Stimulated activated CD8-positive, alpha-beta memory T cell treated with anti-CD3 and anti-CD28 coated beads, Interleukin-2, amount 100 ng/mL, for 48 hours (primary cell): Measurements from ENCODE around the gene OSBPL5.

Experiments used
- DNase-seq, 2 donors: peaks; one replicate each; pipeline ENCODE4 v3.0.0-alpha.2; 2020; ENCODE audit warnings: low read depth in 2 of 2

The OSBPL5 gene

DNA sequence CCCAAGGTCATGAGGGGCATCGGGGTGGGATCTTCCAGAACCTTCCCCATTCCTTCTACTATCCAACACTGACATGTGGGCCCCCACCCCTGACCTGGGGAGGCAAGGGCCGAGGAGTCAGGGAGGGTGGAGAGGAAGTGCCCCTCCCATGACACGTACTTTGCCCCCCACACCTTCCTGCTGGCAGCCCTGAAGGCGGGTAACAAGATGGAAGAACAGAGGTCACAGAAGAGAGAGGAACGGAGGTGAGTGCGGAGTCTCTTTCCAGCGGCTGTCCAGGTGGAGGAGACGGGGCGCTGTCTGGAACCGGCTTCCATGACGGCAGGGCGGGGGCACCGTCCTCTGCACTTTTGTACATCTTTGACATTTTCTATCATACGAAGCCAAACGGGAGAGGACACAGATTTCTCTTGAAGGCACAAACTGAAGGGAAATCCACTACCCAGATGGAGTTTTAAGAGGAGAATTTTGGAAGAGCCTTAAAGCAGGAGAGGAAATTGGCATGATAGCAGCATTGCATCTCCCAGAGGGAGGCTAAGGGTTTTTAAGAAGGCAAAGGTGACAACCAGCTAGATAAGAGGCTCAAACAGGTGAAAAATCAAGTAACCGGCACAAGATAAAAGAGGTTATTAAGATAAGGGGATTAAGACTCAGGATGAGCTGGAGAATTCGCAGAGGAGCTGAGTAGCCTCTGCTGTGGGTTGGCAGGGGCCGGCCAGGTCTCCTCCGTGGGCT is 16.7 kb downstream of the OSBPL5 start:
- no peak for DNase-seq

GRCh38 chr11:3147626-3148025 is 17.5 kb downstream of the OSBPL5 start:
- DNase-seq, result no peak

DNA sequence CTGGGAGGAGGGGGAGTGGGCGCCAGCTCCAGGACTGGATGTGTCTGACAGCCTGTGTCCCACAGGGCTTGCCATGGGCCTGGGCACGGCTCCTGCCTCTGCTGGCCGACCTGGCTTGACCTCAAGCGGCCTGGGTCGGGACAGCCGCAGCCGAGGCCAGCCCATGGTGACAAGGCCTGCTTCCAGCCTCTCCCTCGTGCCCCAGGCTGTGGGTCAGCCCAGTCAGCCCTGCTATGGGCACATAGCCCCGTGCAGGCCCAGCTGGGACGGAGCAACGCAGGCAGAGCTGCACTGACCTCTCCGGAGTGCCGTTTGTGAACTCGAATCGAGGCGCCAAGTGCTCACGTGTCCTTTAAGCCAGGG is 17.9 kb downstream of the OSBPL5 start:
- no peak for DNase-seq

- no peak for DNase-seq
Observed at GRCh38 chr11:3146612-3147256, 18.4 kb downstream of the OSBPL5 start.

DNA sequence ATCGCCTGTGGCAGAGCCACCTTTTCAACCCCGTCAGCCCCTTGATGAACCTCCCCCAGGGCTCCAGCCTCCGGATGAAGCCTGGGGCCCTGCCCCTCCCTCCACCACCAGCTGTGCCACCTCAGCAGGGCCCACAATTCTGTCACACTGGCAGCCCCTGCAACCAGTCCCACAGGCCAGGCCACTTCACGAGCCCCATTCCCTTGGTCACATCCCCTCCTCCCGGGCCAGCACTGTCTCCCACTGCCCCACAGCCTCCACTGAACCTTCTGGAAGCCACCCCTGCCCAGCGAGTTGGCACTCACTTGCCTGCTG is 19.9 kb downstream of the OSBPL5 start:
- no peak for DNase-seq

DNA sequence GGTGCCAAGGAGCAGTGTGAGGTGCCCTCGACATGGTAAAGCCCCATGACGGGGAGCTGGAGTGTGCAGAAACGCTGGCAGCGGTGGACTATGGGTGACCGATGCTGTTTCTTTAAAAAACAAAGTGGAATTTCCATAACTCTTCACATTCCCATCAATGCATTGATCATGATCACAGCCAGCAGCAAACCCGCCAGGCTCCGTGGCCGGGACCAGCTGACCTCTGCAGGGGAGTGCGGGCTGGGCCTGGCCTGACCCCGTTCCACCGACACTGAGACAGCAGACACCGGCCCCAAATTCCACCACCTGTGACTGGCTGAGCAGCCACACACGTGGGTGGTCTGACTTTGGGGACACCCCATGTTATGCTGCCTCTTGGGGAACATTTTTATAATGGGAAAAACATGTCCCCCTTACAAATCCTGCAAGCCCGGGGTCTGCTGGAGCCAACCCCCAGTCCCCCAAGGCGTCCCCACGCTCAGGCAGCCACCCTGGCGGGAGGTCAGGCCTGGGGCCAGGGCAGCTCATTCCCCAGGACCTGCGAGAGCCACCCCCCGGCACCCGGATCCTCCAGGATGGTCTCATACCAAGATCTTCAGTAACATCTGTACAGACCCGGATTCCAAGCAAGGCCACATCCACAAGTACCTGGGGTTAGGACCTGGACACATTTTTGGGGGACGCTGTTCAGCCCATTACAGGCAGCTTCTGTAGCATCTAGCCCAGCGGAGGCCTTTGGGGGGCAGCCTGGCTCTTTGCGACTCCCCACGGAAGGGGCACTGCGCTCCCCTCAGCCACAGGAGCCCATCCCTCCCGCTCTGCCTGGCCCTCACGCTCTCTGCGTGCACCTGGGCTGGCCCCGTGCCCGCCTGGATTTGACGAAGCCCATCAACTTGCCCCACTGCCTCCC is 20.6 kb downstream of the OSBPL5 start:
- no peak for DNase-seq

- DNase-seq, result no peak
Observed at GRCh38 chr11:3143136-3143880, 21.8 kb downstream of the OSBPL5 start.

GRCh38 chr11:3140291-3140603 is 24.9 kb downstream of the OSBPL5 start:
- no peak for DNase-seq

DNA sequence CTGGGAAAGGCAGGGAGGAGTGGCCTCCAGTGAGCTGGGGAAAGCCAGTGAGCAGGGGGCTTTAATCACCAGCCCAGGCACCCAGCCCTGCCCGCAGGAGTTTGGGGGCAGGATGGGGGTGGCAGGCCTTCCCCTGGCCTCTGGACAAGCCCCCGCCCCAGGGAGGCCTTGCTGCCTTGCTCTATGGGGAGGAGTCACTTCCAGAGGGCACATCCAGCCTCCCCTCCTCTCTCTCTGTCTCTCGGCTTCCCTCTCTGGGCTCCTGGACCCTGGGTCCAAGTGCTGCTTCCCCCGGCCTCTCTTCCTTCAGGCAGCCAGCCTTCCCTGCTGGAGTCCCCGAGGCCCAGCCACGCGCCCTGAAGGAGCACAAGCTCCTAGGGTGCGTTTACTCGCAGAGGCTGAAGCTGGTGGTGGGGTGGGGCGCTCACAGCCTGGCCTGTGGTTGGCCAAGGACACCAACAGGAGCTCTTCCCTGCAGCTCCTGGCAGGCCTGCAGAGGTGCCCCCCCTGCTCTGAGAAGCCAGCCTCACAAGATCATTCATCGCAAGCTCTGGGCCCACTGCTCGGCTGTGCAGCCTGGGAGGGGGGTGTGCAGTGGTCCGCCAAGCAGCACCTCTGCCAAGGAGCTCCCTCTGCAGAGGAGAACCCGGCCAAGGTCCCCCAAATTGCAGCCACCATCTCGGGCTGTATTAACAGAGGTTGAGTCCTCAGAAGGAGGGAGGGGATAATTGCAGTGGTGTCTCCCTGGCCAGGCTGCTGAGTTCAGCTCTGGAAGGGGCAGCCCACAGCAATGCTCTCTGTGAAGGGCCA is 25.4 kb downstream of the OSBPL5 start:
- DNase-seq, result no peak

GRCh38 chr11:3139086-3139440 is 26.0 kb downstream of the OSBPL5 start:
- DNase-seq, result no peak

DNA sequence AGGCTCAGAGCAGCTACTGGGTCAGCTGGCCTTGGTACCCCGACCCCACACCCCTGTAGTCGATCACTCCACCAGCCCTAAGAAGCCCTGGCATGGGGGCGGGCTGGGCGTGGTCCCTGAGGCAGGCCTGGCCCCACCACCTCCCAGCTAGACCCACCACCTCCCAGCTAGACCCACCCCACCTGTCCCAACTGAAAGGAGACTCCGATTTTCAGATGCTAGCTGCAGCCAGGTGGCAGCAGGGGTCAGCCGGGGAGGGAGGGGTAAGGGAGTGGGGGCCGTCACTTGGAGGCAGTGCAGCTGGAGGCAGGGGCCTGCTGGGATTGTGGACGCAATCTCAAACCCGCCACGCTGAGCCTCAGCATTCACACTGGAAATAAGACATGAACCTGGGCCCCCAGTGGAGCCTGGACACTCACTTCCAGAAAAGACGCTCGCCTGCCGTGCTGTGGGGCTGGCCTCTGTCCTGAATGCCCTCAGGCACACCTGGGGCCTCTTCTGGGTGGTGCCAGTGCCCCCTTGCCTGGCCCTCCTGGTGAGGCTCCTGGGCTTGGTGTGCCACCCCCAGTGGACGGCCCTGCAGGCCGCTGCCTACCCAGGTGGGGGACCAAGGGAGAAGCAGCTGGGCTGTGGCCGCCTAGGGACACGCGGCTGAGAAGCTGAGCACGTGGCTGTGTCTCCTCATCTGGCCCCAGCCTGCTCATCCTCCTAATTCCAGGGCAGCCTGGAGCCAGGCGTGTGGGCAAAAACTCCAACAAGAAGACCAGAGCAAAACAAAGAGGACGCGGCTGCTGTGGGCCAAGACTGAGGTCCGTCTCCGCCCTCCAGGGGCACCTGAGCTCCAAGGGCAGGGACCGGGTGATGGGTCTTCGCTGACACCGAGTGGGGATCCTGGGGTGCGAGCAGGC is 26.7 kb downstream of the OSBPL5 start:
- no peak for DNase-seq

DNA sequence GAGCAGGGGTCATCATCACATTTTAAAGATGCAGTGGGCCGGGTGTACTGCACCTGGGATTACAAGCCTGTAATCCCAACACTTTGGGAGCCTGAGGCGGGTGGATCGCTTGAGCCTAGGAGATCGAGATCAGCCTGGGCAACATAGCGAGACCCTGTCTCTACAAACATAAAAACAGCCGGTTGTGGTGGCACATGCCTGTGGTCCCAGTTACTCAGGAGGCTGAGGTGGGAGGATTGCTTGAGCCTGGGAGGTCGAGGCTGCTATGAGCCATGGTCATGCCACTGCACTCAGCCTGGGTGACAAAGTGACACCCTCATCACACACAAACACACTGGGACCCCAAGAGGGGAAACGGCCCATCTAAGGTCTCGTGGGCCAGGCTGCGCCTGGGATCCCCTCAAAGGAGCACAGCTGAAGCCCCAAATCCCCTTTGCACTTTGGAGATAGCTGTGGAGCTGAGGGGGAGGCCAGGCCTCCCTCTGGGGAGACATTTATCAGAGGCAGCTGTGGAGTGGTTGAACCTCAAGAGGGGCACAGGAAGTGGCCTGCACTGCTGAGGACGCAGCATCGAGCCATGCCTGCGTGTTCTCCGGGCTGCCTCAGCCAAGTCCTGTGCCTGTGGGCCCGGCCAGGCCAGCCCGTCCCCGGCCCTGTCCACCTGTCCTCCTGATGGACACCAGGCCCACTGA is 27.5 kb downstream of the OSBPL5 start:
- DNase-seq, result no peak

DNA sequence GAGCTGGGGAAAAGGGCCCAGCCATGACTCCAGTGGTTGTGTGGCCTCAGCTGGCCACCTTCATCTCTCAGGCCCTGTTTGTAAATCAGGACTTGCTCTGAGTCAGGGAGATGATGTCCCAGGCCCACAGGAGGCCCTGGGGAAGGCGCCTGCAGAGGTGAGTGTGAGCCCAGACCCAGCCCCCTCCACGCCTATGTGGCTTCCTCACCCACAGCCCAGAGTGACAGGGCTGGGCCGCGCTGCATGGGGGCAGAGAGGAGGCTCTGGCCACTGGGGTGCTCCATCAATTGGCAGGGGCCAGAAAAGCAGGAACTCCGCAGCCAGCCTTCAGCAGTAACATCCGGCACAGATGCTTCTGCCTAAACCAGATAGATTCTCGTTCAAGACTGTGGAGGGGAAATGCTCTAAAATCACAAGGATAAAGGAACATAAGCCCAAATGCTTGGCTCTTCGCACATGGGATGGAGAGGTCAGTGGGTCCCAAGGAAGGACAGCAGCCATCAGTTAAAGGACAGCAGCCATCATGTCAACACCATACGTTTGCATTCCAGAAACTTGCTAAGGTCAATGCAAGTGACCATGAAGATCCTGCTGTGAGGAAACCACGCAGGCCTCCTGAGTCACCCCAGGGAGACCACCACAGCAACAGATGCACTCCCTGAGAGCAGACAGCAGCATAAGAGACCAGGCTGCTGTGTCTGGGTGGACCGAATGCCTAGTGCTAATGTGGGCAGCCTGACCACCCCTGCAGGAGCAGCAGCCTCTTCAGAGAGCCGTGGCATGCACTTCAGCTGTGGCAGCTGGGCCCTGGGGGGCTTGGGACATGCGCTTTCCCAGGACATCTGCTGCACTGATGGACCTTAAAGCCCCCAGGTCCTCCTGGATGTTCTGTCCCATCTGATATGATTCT is 28.3 kb downstream of the OSBPL5 start:
- DNase-seq, result no peak

DNA sequence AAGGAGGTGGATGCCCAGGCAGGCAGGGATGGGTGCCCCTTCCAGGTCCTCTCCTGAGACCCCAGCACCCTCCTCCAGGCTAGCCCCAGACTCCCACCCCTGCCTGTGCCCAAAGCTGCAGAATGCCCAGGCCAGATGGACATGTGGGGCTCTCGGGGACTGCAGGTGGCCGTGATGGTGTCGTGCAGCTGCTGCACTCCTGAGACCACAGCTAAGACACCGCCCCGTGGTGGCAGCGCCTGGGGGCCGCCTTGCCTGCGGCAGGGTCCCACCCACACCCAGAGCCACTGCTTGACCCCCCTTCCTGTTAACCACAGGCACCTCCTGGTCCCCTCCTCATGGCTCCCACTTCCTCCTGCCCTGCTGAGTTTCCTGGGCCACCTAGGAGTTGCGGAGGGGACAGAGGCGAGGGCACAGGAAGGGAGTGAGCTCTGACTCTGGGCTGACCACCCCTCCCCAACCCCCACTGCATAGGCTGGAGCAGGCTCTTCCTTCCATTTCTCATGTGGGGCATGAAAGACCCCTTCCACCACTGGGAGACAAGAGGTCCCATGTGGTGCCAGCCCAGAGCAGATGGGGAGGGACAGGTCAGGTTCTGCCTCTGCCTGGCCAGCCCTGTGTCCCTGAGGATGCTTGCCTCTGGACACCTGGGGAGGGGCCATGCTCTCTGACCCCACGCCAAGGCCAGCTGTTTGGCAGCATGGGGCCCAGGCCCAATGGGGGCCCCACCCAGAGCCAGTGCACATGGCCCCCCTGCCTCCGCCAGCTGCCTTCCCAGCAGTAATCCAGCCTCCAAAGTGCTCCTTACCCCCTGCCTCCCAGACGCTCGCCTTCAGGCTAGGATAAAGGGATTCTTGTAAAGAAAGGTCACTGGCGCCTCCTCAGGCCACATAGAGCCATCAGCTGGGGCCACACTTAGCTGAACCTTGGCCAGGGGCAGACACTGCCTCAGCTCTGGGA is 29.3 kb downstream of the OSBPL5 start:
- no peak for DNase-seq

GRCh38 chr11:3134651-3135480 is 30.2 kb downstream of the OSBPL5 start:
- no peak for DNase-seq

- DNase-seq, result no peak
Observed at GRCh38 chr11:3134218-3134621, 30.9 kb downstream of the OSBPL5 start.
